ENCODE measurements around the gene NLRX1.
"Not testable (repeated sequence)": the region's sequence is repeated elsewhere in the genome, so short reads cannot be mapped to it uniquely, and the experiment has no call there.

Gene NLRX1, protein sequence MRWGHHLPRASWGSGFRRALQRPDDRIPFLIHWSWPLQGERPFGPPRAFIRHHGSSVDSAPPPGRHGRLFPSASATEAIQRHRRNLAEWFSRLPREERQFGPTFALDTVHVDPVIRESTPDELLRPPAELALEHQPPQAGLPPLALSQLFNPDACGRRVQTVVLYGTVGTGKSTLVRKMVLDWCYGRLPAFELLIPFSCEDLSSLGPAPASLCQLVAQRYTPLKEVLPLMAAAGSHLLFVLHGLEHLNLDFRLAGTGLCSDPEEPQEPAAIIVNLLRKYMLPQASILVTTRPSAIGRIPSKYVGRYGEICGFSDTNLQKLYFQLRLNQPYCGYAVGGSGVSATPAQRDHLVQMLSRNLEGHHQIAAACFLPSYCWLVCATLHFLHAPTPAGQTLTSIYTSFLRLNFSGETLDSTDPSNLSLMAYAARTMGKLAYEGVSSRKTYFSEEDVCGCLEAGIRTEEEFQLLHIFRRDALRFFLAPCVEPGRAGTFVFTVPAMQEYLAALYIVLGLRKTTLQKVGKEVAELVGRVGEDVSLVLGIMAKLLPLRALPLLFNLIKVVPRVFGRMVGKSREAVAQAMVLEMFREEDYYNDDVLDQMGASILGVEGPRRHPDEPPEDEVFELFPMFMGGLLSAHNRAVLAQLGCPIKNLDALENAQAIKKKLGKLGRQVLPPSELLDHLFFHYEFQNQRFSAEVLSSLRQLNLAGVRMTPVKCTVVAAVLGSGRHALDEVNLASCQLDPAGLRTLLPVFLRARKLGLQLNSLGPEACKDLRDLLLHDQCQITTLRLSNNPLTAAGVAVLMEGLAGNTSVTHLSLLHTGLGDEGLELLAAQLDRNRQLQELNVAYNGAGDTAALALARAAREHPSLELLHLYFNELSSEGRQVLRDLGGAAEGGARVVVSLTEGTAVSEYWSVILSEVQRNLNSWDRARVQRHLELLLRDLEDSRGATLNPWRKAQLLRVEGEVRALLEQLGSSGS

DNA sequence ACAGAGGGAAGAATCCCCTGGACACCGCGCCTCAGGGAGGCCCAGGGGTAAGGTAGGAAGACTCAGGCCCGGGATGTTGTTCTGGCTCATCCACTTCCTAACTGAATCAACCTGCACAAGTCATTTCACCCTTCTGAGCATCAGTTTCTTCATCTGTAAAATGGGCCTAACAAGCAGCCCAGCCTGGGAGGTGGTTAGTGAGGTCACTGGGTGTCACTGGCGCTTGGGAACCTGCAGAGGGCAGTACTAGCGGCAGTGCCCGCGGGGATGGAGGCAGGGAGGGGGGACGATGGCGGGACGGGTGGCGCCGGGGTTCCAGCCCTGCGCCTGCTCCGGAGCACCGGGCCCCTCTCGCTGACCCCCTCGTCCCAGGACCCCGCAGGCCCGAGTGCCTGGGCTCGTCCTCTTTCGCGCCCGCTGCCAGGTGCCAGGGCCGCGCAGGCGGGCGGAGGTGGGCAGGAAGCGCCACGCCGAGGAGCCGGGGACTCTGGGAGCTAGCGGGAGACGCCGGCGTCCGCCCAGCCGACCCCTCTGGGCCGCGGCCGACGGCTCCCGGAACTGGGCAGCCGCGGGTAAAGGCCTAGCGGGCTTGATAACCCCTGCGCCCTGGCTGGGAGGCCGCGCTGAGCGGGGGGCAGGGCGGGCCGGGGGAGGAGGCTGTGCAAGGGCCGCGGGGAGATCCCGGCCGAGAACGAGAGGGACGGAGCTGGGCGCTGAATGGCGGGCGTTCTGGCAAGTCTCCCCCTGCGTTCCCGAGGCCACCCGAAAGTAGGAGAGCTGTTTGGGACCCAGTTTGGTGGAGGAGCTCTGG is at the start of gene NLRX1:
Gene NLRX1, plus strand, starts transcription at position 255 of the 811 bp plus-strand sequence. CDS start 2,679 bp downstream, outside the sequence.
- peak; percentile 58 for DNase-seq (ENCODE audit: low read depth)

- no peak for DNase-seq (ENCODE audit: low read depth)
Measured at GRCh38 chr11:119118946-119119345, 49.6 kb upstream of the NLRX1 start.

DNA sequence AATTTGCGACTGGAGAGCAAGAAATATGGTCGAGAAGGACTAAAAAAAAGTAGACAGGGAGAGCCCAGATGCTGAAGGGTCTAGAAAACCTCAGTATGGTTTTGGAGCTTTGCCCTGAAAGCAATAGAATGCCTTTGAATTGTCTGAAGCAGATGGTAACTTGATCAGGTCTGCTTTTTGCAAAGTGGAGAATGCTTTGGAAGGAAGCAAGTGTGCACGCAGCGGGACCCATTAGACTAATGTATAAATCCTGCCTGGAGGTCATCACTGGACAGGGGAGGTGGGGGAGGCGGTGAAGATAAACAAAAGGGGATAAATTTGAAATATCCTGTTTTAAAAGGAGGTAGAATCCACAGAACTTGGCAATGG is 47.9 kb upstream of the NLRX1 start:
- no peak for DNase-seq (ENCODE audit: low read depth)

DNA sequence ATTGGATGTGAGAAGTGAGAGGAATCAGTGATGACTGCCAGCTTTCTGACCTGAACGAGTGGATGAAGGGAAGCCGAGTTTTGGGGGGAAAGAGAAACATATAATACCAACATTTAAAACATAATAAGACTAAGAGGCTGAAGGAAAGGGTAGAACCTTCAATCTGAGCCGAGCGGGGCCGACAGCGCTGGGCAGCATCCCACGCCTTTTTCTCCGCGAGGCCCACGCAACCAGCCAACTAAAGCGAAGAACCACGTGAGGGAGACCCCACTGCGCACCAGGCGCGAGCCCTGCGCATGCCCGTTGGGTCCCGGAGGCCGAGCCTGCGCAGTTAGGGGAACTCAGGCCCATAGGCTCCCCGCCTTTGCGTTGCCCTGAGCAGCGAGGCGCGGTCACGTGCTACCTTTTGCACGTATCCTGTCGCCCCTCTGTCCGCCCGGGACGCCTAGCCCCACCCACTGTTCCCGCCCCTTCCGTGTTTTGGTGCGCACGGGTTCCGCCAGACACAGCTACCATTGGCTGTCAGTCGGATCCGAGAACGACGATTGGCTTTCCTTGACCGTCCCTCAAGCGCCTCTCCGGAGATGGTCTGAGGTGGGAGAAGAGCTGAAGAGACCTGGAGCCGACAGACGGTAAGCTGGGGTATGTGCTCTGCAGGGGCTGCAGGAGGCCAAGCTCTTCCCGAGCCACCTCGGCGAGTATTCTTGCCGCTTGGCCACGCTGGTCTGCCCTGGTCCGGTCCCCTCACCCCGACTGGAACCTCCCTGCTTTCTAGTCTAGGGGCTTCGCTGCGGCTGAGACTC is 47.3 kb upstream of the NLRX1 start, which contains the start of gene HINFP:
Gene HINFP, plus strand, starts transcription at position 573 of the 803 bp plus-strand sequence. CDS start 5,365 bp downstream, outside the sequence.
- DNase-seq (ENCODE audit: low read depth) = peak; percentile 97

GRCh38 chr11:119121811-119122124 is 46.8 kb upstream of the NLRX1 start:
- no peak for DNase-seq (ENCODE audit: low read depth)

DNA sequence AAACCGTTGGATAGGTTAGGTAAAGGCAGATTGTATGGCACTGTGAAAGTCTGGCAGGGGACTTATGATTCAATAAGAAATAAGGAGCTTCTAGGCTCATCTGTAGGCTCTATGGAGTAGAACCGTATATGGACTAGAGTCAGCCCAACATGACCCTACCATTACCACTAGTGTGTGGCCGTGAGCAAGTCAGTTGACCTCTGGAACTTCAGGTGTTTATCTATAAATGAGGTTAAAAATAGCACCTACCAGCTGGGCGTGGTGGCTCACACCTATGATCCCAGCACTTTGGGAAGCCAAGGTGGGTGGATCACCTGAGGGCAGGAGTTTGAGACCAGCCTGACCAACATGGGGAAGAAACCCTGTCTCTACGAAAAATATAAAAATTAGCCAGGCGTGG is 42.7 kb upstream of the NLRX1 start:
- no peak for DNase-seq (ENCODE audit: low read depth)

- DNase-seq (ENCODE audit: low read depth) = no peak
Measured at GRCh38 chr11:119126675-119127268, 41.8 kb upstream of the NLRX1 start.

- DNase-seq (ENCODE audit: low read depth) = no peak
Measured at GRCh38 chr11:119130662-119131061, 37.9 kb upstream of the NLRX1 start.

GRCh38 chr11:119134389-119134978 is 34.0 kb upstream of the NLRX1 start:
- no peak for DNase-seq (ENCODE audit: low read depth)

DNA sequence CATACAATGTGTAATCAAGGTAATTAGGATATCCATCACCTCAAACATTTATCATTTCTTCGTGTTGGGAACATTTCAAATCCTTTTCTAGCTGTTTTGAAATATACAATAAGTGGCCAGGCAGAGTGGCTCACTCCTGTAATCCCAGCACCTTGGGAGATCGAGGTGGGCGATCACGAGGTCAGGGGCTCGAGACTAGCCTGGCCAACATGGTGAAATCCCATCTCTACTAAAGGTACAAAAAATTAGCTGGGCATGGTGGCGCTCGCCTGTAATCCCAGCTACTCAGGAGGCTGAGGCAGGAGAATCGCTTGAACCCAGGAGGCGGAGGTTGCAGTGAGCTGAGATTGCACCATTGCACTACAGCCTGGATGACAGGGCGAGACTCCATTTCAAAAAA is 29.2 kb upstream of the NLRX1 start:
- DNase-seq (ENCODE audit: low read depth) = not testable (repeated sequence)

DNA sequence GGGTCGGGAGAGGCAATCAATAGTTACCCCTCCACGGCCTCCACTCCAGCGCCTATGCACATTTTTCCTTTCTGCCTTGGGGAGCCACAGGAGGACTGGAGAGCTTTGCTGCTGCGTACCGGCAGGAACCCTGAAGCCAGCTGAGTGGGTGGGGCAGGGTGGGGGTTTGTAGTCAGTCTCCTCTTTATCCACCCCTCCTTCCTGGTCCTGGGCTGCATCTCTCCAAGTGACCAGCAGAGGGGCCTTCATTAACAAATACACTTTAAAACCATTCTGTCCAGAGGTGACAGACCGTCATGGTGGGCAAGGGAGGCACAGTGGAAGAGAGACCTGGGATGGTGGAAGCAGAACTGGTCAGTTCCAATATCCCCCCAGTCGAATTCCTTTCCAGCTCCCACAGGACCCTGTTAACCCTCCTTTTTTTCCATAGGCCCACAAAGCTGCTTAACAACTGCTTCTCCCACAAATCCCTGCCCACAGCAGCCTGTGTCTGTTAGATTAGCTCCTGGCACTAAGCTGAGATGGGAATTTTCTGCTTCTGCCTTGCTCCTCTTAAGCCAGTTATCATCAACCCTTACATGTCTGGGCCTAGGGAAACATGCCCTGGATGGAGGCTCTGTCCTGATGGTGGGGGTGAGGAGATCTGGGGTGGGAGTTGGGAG is 23.6 kb upstream of the NLRX1 start:
- DNase-seq (ENCODE audit: low read depth) = no peak

GRCh38 chr11:119145551-119145950 is 23.0 kb upstream of the NLRX1 start:
- no peak for DNase-seq (ENCODE audit: low read depth)

DNA sequence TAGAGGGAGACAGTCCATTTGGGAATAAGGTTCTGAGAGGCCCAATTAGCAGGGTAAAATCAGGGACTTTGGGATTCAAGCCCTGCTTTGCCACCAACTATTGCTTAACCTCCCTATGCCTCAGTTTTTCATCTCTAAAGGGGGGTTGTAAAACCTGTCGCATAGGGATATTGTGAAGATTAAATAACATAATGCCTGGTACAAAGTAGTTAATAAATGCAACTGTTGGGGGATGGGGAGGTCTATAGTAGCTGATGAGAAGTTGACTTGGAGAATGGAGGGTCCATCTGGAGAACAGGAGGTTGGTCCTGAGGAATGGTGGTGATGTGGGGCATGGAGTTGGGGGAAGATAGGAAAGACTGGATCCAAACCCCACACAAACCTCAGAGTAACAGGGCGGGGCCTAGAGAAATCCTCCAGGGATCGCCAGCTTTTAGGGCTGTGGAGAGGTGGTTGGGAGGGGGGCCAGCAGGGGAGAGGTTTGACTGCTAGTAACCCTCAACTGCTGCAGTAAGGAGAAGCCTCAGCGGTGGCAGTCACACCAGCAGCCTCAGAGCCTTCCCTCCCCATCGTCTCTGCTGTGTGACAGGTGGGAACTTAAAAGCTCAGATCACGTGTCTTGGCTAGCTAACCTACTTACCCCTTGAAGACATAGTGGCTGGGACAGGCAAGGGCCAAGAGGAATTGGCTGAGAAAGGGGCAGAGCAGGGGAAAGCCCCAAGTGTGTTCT is 20.8 kb upstream of the NLRX1 start:
- no peak for DNase-seq (ENCODE audit: low read depth)

DNA sequence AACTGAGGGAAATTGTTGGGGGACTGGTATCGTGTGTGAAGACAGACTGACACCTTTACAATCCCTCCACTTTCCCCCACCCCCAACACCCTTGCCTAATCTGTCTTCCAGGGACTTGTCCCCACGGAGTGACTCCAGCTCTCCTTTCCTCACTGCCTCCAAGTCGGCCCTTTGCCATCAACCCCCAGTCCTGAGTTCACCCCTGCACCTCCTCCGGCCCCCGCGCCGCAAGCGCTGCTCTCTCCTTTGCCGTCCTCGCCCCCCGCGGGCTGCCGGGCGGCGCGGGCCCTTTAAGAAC is 19.9 kb upstream of the NLRX1 start:
- no peak for DNase-seq (ENCODE audit: low read depth)

DNA sequence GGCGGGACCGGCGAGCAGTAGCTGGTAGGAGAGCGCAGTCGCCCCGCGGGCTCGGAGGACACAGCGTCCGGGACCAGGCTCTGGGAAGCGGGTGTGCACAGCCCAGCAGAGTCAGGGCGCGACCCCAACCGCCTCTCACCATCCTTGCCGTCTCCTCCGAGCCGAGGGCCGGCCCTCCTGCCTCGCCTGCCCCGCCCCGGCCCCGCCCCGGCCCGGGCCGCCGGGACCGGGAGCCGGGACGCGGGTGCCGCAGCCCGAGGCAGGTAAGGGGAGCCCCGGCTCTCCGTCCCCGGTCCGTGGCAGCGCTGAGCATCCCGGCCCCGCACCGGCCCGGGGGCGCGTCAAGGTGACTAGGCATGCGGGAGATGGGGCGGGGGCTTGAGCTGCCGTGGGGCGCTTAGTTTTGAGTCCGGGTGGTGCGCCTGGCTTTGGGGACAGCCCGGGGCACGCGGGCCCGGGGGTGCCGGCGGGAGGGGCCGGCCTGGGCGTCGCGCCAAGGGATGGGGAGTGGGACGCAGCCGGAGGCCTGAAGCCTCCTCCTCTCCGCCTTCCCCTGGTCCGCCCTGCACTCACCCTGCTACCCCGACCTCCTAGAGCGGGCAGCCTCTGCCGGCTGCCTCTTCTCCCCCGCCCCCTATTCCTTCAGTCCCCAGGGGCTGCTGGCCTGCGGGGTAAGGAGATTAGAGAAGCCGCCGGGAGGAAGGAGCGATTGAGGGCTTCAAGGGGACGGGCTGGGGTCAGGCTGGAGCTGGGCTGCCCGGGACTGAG is 19.3 kb upstream of the NLRX1 start, which contains the start of gene ABCG4:
Gene ABCG4, plus strand, starts transcription at position 35 of the 768 bp plus-strand sequence. CDS start 914 bp downstream, outside the sequence.
- DNase-seq (ENCODE audit: low read depth) = no peak

- no peak for DNase-seq (ENCODE audit: low read depth)
Measured at GRCh38 chr11:119149786-119150275, 18.7 kb upstream of the NLRX1 start.

DNA sequence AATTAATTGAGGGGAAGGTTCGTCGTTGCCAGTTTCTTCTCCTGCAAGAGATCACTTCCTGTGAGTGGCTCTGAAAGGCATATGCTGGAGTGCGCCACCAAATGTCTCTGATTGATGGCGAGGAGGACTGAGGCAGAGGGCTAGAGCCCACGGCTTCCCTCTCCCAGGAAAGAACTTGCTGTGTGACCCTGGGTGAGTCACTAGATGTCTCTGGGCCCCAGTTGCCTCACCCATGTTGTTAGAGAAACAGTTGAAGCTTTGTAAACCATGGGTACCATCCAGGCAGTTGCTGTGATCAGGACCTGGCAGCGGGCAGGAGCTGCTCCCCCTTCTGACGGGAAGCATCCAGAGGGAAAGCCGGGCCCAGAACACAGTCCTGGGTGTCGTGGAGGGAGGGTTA is 16.5 kb upstream of the NLRX1 start:
- no peak for DNase-seq (ENCODE audit: low read depth)

GRCh38 chr11:119152604-119153003 is 15.9 kb upstream of the NLRX1 start:
- DNase-seq (ENCODE audit: low read depth) = no peak

Data from stimulated activated CD8-positive, alpha-beta memory T cell treated with anti-CD3 and anti-CD28 coated beads, Interleukin-15, amount 100 ng/mL, for 24 hours (primary cell).